Amniotic stem cell (primary cell): Measurements from ENCODE around the gene MYT1.

Experiments
- DNase-seq: peaks from one replicate; lab custom pipeline; 2025; lab: John Stamatoyannopoulos, UW

Gene MYT1

DNA sequence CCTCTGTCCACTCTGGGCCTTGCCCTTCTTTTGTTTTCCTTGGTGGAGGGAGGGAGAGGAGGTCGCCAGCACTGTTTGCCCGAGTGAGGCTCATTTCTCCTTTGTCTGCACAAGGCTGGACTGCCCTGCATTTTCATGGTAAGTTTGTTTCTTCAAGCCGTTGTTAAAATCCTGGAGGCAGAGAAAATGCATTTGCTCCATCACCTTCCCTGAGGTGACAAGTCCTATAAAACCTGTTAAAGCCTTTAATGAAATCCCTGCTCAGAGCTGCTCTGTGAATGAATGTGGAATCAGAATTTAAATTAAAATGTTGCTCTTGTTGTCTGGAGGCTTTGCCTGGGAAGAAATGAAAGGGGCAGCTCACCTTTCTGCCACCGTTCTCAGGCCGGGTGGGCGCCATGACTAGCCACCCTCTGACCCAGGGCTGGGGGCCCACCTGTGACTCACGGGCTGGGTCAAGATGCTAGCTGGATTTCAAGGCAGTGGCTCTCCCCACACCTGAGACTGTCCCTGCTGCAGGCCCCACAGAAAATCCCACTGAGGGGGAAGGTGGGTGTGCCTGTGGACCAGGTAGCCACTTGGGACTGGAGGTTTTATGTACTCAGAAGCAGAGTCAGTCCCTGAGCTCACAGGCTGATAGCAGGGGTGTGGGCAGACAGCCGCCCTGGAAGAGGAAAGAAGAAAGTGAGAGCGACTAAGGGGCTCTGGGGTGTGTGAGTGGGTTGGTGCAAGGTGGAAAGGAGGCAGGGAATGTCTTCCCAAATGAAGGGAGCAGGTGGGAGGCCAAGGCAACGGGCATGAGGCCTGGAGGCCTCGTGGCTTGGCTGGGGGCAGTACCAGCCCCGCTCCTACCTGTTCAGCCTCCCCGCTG is 24.0 kb upstream of the MYT1 start:
- DNase-seq, result no peak

DNA sequence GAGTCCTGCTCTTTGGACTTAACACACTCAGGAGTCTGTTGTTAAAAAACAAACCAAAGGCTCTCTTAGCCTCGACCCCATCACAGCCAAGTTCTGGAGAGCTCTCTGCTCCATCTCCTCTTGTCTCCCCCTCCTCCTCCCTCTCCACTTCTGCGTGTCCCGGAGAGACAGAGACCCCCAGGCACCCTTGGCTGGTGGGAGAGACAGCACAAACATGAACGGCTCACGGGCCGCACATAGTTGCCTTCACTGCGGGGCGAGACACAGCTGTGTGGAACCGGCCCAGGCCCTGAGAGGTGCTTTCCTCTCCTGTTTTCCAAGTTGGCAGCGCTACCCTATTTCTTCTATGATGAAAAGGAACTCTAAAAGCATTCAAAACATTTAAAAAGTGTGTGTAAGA is 23.3 kb upstream of the MYT1 start:
- DNase-seq, result no peak

DNA sequence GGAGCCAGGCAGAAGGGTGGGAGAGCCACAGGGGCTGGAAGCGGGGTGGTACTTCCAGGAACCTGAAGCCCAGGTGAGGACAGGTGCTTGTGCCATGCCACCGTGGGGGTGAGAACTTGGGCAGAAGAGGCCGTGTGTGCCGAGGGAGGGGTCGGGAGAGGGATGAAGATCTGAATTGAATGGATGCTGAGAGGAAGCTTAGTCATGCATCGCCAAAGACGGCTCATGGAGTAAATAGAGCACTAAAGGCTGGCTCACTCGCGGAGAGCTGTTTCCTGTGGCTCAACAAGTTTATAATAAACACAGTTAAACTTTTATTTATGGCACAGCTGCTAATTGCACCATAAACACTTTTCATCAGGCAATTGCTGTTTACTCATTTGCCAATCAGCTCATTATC is 21.7 kb upstream of the MYT1 start:
- no peak for DNase-seq

DNA sequence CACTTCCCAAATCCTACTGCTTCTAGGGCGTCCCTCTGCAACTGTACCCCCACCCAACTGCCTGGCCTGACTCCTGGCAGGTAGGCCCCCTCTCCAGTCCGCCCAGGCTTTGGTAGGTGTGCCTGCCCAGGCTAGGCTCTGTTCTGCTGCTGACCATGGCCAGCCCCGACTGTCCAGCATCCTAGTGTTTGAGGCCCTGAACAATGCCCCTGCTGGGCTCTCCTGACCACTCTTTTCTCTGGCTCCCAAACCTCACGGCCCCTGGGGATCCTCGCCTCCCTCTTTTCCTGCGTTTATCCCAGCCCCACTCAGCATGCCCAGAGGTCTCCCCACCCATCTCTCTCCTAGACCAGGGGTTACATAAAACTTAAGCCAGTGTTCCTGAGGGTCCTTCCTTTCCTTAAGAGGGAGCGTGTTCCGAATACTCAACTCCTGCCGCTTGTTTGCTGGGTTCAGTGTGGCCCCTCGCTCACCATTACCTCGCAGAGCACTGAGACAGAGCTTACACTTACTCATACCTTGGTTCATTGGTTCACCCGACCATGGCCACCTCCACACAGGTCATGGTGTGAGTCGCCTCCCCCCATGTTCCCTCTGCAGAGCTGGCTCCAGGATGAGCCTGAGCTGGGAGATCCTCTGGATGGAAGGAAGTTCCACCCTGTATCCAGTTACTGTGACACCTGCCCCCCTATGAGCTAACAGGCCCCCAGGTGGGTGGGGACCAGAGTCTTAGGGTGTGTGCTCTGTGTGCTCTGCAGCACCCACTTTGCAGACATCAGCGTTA is 21.0 kb upstream of the MYT1 start:
- DNase-seq, result no peak

DNA sequence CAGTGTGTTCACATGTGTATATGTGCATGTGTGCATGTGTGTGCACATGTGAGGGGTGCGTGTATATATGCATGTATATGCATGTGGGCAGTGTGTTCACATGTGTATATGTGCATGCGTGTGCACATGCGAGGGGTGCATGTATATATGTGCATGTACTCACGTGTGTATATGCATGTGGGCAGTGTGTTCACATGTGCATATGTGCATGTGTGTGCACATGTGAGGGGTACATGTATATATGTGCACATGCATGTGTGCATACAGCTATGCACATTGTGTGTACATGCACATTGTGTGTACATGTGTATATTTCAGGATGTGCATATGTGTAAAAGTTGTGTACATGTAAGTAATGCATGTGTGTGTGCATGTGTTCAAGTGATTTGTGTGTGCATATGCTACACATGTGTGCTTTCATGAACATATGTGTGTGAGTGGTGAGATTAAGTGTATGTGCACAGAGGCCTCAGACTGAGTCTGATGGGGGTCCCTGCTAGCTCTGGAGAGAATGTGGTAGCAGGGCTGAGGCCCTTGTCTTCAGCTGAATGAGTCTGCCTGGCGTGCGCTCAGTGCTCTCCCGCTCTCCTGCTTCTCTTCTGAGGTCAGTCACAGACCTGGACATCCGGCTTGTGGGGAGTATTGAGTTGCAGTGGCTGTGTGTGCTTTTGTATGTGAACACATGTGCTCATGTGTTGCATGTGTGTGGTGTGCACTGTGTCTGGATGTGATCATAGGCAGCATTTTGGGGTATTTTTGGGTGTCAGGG is 19.9 kb upstream of the MYT1 start:
- DNase-seq, result no peak

GRCh38 chr20:64145458-64146300 is 18.6 kb upstream of the MYT1 start:
- no peak for DNase-seq

GRCh38 chr20:64146301-64146935 is 17.8 kb upstream of the MYT1 start:
- no peak for DNase-seq

DNA sequence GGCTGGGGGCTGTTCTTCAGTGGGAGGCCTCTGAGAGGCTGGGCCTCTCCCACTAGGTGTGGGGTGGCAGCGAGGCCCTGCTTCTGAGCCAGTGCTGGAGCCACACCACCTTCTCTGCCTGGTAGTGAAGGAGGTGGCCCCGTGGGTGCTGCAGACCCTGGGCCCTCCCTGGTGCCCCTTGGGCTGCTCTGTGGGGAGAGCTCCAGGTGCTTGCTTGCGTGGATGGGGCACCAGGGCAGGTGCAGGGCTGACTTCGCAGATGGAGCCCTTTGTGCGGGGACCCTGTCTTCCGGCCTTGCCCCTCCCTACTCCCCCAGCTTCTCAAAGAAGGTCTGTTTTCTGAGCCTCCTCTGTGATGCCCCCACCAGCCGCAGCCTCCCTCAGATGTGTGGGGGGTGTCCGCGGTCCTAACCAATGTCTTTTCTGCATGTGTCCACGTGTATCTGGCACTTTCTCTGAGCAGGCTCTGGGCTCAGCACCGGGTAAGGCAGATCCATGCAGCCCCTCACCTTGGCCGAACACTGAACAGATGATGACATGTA is 17.2 kb upstream of the MYT1 start:
- DNase-seq, result no peak

DNA sequence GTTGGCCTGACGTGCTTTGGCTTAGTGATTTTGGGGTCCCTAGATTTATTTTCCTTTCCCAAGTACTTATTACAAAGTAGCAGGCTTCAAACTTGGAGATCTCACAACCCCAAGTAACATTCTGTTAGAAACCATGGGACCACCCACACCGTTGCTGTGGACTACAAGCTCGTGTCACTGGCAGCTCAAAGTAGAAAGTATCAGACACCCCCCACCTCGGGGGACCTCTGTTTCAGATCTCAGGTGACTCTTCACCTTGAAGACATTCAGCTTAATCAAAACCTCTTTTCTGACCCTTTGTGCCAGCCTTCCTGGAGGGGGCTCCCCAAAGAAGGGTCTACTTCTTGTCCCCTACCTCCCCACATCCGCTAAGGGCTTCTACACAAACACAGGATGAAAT is 15.7 kb upstream of the MYT1 start:
- no peak for DNase-seq

GRCh38 chr20:64149141-64149540 is 15.1 kb upstream of the MYT1 start:
- no peak for DNase-seq

- DNase-seq, result no peak
Observed at GRCh38 chr20:64149809-64150560, 14.3 kb upstream of the MYT1 start.

GRCh38 chr20:64150756-64151632 is 13.3 kb upstream of the MYT1 start:
- no peak for DNase-seq

DNA sequence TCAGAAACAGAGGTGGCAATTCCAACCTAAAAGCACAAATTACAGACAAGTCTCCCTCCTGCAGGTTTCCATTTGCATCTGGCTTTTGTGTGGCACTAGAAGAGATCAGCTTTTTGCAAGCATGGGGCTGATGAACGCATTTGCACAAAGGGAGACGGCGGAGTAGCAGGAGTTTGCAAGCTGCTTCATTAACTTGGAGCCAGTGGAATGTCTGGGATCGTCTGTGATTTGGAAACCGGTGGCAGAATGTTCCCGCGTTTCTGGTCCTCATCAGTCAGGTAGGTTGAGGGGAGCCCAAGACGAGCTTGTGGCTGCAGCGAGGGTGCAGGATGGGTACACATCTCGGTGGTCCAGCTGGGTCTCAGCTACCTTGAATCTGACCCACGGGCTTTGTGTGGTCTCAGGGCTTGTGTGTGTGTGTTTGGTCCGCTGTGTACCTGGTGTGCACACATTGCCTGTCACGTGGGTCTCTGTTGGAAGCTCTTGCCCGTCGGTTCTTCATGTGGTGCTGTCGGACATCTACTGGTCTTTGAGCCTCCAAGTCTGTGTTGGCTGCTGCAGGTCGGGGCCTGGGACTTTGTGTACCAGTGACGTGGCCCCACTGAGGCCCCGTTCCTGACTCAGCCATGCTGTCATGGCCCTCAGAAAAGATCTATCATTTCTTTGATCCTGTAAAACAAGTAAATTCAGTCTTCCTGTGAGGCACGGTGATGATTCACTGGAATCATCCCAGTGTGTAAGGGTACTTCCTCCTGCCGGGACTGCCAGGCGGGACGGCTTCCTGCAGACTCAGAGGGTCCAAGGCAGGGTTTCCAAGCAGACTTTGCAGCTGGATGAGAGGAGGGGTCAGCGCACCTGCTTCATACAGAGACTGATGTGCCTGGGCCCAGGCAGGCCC is 12.4 kb upstream of the MYT1 start:
- DNase-seq, result no peak

DNA sequence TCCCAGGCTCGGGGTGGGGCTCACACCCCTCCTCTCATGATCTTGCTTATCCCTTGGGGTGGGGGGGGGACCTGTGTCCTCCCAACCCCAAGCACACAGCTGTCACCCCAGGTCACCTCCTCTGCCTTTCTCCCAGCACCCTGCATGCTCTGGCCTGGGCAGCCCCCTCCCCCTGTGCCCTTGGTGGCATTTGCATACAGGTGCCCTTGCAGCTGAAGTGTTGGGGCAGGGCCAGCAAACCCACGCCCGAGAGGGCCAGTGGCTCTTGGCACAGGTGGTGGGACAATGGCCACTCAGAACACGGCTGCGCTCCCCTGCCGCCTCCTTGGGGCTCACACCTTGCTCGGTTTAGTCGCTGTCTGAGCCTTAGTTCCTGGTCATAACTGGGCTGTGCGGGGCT is 11.3 kb upstream of the MYT1 start:
- DNase-seq, result no peak

DNA sequence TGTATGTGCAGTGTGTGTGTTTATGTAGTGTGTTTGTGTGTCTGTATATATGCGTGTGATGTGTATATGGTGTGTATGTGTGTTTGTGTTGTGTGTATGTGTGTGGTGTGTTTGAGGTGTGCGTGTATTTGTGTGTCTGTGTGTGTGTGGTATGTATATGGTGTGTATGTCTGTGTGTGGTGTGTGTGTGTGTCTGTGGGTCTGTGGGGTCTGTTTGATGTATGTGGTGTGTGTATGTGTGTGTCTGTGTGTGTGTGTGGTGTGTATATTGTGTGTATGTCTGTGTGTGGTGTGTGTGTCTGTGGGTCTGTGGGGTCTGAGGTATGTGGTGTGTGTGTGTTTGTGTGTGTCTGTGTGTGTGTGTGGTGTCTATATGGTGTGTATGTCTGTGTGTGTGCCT is 10.8 kb upstream of the MYT1 start:
- no peak for DNase-seq

- DNase-seq, result no peak
Observed at GRCh38 chr20:64153861-64154589, 10.2 kb upstream of the MYT1 start.

DNA sequence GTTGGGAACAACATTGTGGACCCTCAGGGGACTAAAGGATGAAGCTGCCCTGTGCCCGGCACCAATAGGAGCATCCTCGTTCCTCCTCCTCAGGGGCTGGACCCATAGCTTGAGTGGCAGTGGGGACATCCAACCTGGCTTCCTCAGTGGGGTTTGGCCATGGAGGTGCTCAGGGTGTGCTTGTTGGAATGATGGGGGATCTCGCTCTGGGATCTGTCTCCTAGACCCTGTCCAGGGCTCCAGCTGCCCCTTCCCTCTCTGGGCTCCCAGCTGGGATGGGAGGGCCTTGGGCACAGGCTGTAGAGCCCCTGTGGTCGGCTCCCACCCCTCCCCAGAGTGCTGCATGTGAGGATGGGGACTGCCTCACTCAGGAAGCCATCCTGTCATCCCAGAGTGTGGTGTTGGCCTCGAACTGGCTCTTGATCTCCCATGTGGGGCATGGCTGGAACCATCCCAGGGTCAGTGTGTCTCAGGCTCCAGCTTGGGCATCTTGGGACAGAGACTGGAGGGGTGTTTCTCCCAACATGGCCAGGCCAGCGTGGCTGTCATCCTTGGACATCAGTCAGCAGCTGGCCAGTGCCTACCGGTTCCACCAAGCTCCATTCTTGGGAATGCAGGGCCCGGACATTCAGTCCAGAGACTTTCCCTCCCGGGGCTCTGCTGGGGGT is 9.5 kb upstream of the MYT1 start:
- no peak for DNase-seq
